Small intestine (tissue), 7 donors: Measurements from ENCODE around the gene INPP4B. TPM values are rescaled to one million over a fixed set of nuclear protein-coding genes. Genes with fewer than 3 reads are reported as not detected.

Experiments used
- DNase-seq, 2 donors: peaks; one replicate each; pipeline versions ENCODE4 v3.0.0 to v3.0.0-alpha.2; 2013
- FAIRE-seq: peaks from 2 replicates; lab custom pipeline; 2012; peaks lifted over from hg19 to GRCh38; lab: Jason Lieb, UNC
- H3K27ac ChIP-seq, 3 donors: one replicate each; pipeline ENCODE4 v1.5.1; 2013; ENCODE audit warnings: low read length in 2 of 3, mild to moderate bottlenecking in 2 of 3, control low read depth in 1 of 3, inconsistent platforms in 1 of 3, low read depth in 1 of 3, moderate library complexity in 1 of 3
- H3K27me3 ChIP-seq, 3 donors: one replicate each; pipeline ENCODE4 v1.6.1; 2013; ENCODE audit warnings: low read length in 3 of 3, inconsistent platforms in 1 of 3; ENCODE audit not compliant: control insufficient read depth in 3 of 3, insufficient read depth in 3 of 3
- H3K36me3 ChIP-seq, 3 donors: one replicate each; pipeline ENCODE4 v1.6.1; 2013; ENCODE audit warnings: low read length in 3 of 3, inconsistent platforms in 1 of 3, low read depth in 1 of 3, mild to moderate bottlenecking in 1 of 3, moderate library complexity in 1 of 3; ENCODE audit not compliant: control insufficient read depth in 3 of 3, insufficient read depth in 2 of 3
- H3K4me1 ChIP-seq, 3 donors: one replicate each; pipeline ENCODE4 v1.6.1; 2013; ENCODE audit warnings: low read length in 2 of 3, inconsistent platforms in 1 of 3, low read depth in 1 of 3, mild to moderate bottlenecking in 1 of 3, moderate library complexity in 1 of 3; ENCODE audit not compliant: control insufficient read depth in 3 of 3, insufficient read depth in 2 of 3
- H3K4me3 ChIP-seq, 3 donors: one replicate each; pipeline ENCODE4 v1.5.1; 2013; ENCODE audit warnings: low read length in 3 of 3, control low read depth in 1 of 3, inconsistent platforms in 1 of 3, low read depth in 1 of 3, mild to moderate bottlenecking in 1 of 3, moderate library complexity in 1 of 3
- H3K9me3 ChIP-seq, 2 donors: one replicate each; pipeline ENCODE4 v1.6.1; 2013; ENCODE audit warnings: low read depth in 1 of 2, low read length in 1 of 2; ENCODE audit not compliant: control insufficient read depth in 2 of 2, insufficient read depth in 1 of 2
- WGBS, 3 donors: extraction: QIAGEN DNeasy Blood & Tissue Kit; methylation state at CpG; one replicate each; pipeline ENCODE4 v1.1.7; 2013; 5-methylcytosine and 5-hydroxymethylcytosine counted together
- polyA plus RNA-seq, 4 donors: library from polyadenylated mRNA; stranded (reverse) in 3 of 4; unstranded in 1 of 4; fragments of 200-250 nt in 3 of 4; fragments of 120-200 nt in 1 of 4; gene quantifications; one replicate each; pipeline versions ENCODE4 v1.2.1 to v1.2.3, GENCODE V29; 2013
- donor health status: healthy with polysubstance abuse.
- donor health status: control.
- donor health status: control.
- donor health status: Bipolar disorder and iron deficiency.
- donor health status: healthy.

The INPP4B gene
- polyA plus RNA-seq, 4 donors, result 2.7 to 6.6 (median 4.2) TPM

DNA sequence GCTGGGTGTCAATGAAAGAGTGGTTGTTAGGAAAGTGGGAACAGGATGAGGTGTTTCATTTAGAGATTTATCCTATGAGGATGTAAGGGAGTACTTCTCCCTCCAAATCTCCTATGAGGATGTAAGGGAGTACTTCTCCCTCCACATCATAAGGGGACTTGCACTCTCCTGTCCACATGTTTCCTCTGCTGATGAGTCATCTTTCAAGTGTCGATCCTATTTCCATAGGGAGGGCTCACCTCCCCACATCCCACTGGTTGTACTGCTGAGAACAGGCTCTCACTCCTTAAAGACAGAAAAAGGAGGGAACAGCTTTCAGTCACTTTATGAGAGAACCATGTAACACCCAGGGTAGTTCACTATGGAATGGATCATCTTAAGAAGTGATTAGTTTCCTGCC, 65.0 kb downstream of the INPP4B start:
- H3K27ac ChIP-seq, result no peak overlapping the region
- FAIRE-seq (no peak), DNase-seq (no peak)
- no peak overlapping the region for H3K4me3 ChIP-seq
- peaks cover 0 to 2% (median 0%) of the 10 kb centered on the region in 3 donors for H3K4me1 ChIP-seq
- H3K36me3 ChIP-seq, result no peaks in the 10 kb centered on the region
- no peaks in the 10 kb centered on the region for H3K27me3 ChIP-seq
- WGBS, 3 donors, result 43 to 50% (median 48%) methylated on average over 1 of the region's 1 CpG
- no peaks in the 10 kb centered on the region for H3K9me3 ChIP-seq

DNA sequence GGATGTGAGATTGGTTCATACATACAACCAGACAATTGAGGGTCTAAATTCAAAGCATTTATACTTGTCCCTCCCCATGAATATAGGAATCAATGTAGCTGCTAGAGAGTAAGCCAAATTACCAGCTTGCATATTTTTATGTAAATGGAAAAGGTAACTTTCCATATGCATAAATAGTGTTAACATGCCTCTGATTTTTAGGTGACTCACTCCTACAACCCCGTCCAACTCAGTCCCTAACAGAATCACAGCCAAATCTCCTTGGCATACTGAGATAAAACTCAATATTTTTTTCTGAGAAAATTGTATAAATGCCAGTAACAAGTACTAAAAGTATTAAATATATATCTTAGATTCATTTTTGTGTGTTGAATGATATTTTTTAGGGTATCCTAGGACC, 67.2 kb downstream of the INPP4B start:
- DNase-seq (no peak), FAIRE-seq (no peak)
- Histone ChIP-seq H3K27me3 (no peaks in the 10 kb centered on the region), H3K9me3 (no peaks in the 10 kb centered on the region), H3K36me3 (no peaks in the 10 kb centered on the region), H3K4me3 (no peak overlapping the region), H3K4me1 (peaks cover 0 to 2% (median 0%) of the 10 kb centered on the region in 3 donors), H3K27ac (no peak overlapping the region)
- WGBS, 3 donors, result 63 to 78% (median 76%) methylated on average over 1 of the region's 1 CpG

DNA sequence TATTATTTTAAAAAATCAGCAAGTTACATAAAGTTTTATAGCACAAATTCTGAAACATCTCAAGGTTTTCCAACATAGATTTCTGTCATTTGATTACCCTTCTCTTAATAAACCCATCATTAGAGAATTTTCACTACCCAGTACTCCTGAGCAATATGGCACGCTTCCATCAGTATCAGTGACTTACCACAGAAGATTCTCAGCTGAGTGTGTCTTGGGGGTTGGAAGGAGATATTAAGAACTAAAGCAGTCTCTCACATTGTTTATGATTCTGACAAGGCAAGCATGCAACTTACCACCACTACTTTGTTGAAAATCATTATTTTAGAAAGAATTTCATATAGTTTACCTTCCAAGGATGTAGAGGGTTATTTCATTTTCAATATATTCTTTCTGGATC, 67.7 kb downstream of the INPP4B start:
- Histone ChIP-seq H3K27me3 (no peaks in the 10 kb centered on the region), H3K9me3 (no peaks in the 10 kb centered on the region), H3K4me1 (peaks cover 0 to 2% (median 0%) of the 10 kb centered on the region in 3 donors), H3K36me3 (no peaks in the 10 kb centered on the region), H3K27ac (no peak overlapping the region), H3K4me3 (no peak overlapping the region)
- DNase-seq, result no peak
- no peak for FAIRE-seq
- 83 to 93% (median 91%) methylated on average over 1 of the region's 1 CpG for WGBS, 3 donors

DNA sequence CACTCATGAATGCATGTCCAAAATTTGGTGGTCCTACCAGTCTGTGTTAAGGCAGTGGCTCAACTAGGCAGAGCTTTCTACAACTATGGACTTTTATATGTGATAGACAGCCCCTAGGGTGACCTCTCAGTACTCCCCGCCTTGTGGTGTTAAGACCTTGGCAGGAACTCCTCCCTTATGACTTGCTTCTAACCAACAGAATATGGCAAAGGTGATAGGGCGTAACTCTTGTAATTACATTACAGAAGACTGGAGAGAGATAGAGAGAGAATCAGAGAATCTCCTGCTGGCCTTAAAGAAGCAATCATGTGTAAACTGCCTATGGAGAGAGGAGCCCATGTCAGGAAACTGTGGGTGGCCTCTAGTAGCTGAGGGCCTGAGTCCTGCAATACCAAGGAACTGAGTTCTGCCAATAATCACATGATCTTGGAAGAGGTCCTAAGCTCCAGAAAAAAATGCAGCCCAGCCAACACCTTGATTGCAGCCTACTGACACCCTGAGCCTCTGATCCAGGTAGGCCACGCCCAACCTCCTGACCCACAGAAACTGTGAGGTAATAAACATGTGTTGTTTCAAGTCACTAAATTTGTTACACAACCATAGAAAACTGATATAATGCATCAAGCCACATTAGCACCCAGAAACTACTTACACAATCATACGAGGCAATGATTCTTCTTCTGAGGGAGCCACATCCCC, 68.9 kb downstream of the INPP4B start:
- 72 to 82% (median 76%) methylated on average over 4 of the region's 4 CpGs for WGBS, 3 donors
- Histone ChIP-seq H3K4me3 (no peak overlapping the region), H3K9me3 (no peaks in the 10 kb centered on the region), H3K27me3 (no peaks in the 10 kb centered on the region), H3K4me1 (peaks cover 0 to 2% (median 0%) of the 10 kb centered on the region in 3 donors), H3K27ac (no peak overlapping the region), H3K36me3 (no peaks in the 10 kb centered on the region)
- FAIRE-seq (no peak), DNase-seq (peak; percentile 5 to 64)

DNA sequence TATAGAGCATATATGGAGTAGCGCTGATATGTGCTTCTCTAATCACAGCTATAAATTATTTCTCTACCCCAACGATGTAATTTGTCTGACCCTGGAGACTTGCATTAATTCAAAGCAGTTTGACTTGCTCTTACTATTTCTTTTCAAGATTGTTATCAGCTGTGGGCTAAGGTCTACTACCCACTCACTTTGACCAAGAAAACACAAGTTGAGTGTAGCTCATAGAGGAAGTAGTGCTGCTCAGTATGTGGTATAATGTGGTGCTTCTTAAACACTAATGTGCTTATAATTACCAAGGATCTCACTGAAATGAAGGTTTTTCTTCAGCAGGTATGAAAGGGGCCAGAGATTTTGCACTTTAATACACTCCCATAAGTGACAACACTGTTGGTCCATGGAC, 70.1 kb downstream of the INPP4B start:
- Histone ChIP-seq H3K4me1 (peaks cover 0 to 2% (median 0%) of the 10 kb centered on the region in 3 donors), H3K27me3 (no peaks in the 10 kb centered on the region), H3K9me3 (no peaks in the 10 kb centered on the region), H3K27ac (no peak overlapping the region), H3K4me3 (no peak overlapping the region), H3K36me3 (no peaks in the 10 kb centered on the region)
- DNase-seq (no peak), FAIRE-seq (no peak)
- WGBS, 3 donors, result 76 to 81% (median 77%) methylated on average over 2 of the region's 2 CpGs

DNA sequence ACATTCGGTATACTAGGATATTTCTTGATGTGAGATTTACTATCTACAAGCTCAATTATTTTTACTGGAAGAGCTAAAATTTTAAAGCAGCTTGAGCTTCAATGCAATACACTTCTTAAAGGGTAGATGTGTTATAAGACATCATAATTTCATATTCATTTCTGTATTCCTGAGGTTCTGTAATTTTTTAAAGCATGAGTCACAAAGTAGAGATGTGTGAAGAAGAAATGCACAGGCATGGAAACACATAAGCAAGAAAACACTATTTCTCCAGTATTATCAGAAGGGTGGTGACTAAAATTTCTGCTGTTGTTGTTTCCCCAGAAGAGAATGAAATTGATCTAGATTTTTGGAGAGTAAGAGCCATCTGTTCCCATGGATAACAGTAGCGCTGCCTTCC, 72.6 kb downstream of the INPP4B start:
- 93 to 96% (median 93%) methylated on average over 2 of the region's 2 CpGs for WGBS, 3 donors
- Histone ChIP-seq H3K4me3 (no peak overlapping the region), H3K36me3 (no peaks in the 10 kb centered on the region), H3K9me3 (no peaks in the 10 kb centered on the region), H3K27ac (no peak overlapping the region), H3K27me3 (no peaks in the 10 kb centered on the region), H3K4me1 (peaks cover 0 to 2% (median 0%) of the 10 kb centered on the region in 3 donors)
- FAIRE-seq (no peak), DNase-seq (no peak)

DNA sequence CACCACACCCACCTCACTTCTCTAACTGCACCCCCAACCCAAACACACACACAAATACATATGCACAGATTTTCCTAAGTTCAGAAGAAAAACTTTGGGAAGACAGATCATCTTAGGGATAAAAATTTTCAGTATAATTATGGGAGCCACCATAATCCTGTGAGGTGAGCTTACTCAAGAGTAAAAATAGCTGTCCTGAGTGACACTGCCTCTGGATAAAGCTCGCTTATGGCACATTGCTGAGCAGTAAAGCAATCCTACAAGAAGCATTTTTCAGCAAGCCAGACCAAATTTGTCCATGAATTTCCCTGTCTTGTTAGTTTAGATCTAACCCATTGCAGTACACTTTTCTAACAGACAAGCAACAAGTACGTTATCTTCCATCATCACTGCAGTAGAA, 83.8 kb downstream of the INPP4B start:
- FAIRE-seq (no peak), DNase-seq (no peak)
- Histone ChIP-seq H3K27ac (no peak overlapping the region), H3K4me3 (no peak overlapping the region), H3K4me1 (no peaks in the 10 kb centered on the region), H3K9me3 (no peaks in the 10 kb centered on the region), H3K27me3 (no peaks in the 10 kb centered on the region), H3K36me3 (no peaks in the 10 kb centered on the region)
- 91 to 95% (median 92%) methylated on average over 2 of the region's 2 CpGs for WGBS, 3 donors

DNA sequence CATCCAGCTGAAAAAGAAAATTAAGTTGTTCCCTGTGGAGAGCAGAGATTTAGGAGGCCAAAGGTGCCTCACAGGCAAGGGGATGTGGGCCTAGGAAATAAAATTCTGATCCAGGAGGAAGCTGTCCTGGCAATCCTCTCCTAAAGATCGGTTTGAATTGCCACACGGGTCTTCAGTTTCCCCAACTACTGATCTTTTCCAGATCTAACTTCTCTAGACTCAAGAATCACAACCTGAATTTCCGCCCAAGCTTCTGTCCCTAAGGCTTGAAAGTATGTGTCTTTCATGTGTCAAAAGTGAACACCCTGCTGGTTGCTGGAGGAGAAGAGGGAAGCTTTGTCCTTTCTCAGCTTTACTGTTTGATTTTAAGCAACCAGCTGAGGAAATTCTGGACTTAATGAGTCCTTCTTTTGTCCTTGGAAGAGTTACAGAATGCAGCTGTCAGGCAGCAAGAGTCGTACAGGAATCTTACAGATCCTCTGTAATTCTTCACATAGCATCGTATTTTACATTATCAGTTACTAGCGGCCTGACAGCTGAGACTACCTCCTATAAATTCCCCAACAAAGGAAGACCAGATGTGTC, 93.8 kb downstream of the INPP4B start:
- no peak for DNase-seq
- H3K9me3 ChIP-seq, result no peaks in the 10 kb centered on the region
- H3K4me1 ChIP-seq, result no peaks in the 10 kb centered on the region
- H3K27me3 ChIP-seq, result no peaks in the 10 kb centered on the region
- 69 to 87% (median 86%) methylated on average over 6 of the region's 6 CpGs for WGBS, 3 donors
- no peaks in the 10 kb centered on the region for H3K36me3 ChIP-seq
- H3K4me3 ChIP-seq, result no peak overlapping the region
- no peak for FAIRE-seq
- H3K27ac ChIP-seq, result no peak overlapping the region
